SK-N-SH (cell line): ENCODE data around the gene GNA15. TPM values are rescaled to one million over a fixed set of nuclear protein-coding genes. Genes with fewer than 3 reads are reported as not detected.

ENCODE experiments used
- CTCF ChIA-PET: fragments of 300-600, 350-600 bp; formaldehyde crosslinking; extraction: SDS; loops from one replicate; lab custom pipeline; 2021; lab: Yijun Ruan, JAX
- POLR2A ChIA-PET: fragments of 350-600 bp; sonication (Branson Sonifier 250); formaldehyde crosslinking; extraction: SDS; loops from one replicate; lab custom pipeline; 2020; ENCODE audit warnings: antibody characterized with exemption, inconsistent platforms; lab: Yijun Ruan, JAX
- DNase-seq: peaks from one replicate; pipeline ENCODE4 v3.0.0; 2012
- H2AFZ ChIP-seq: fragments of 200-600 bp; sonication (generic); 2 replicates; pipeline ENCODE4 v1.8.1; 2016; ENCODE audit warnings: antibody characterized with exemption, mild to moderate bottlenecking, low read depth
- H3F3A ChIP-seq: fragments of 200-600 bp; sonication (generic); replicated peaks from 2 replicates; pipeline ENCODE3; 2016; ENCODE audit warnings: antibody characterized with exemption, mild to moderate bottlenecking; ENCODE audit not compliant: insufficient read depth
- H3K27ac ChIP-seq, 2 experiments: fragments of 200-500 bp in 1 of 2; fragments of 200-600 bp in 1 of 2; sonication (Bioruptor generic) in 1 of 2; sonication (generic), shearing (Covaris generic) in 1 of 2; 2 replicates each; pipeline versions ENCODE4 v1.5.1 to v1.6.1; 2014 to 2016; ENCODE audit warnings: low read depth in 2 of 2, inconsistent platforms in 1 of 2, low read length in 1 of 2, mild to moderate bottlenecking in 1 of 2, mixed read lengths in 1 of 2
- H3K27me3 ChIP-seq: fragments of 200-600 bp; sonication (generic), shearing (Covaris generic); 2 replicates; pipeline ENCODE4 v1.6.1; 2016; ENCODE audit warnings: mixed run types; ENCODE audit not compliant: insufficient read depth
- H3K36me3 ChIP-seq, 2 experiments: fragments of 200-500 bp in 1 of 2; fragments of 200-600 bp in 1 of 2; sonication (Bioruptor generic) in 1 of 2; sonication (generic) in 1 of 2; replicated peaks in 1 of 2; 2 replicates each; pipeline versions ENCODE3 to v1.5.1; 2014 to 2016; ENCODE audit warnings: low read length in 1 of 2, mild to moderate bottlenecking in 1 of 2; ENCODE audit not compliant: insufficient read depth in 2 of 2, control insufficient read depth in 1 of 2
- H3K4me1 ChIP-seq, 2 experiments: fragments of 200-500 bp in 1 of 2; fragments of 200-600 bp in 1 of 2; sonication (Bioruptor generic) in 1 of 2; sonication (generic), shearing (Covaris generic) in 1 of 2; 2 replicates each; pipeline versions ENCODE4 v1.5.1 to v1.6.1; 2014 to 2016; ENCODE audit warnings: low read depth in 1 of 2, low read length in 1 of 2, mixed run types in 1 of 2; ENCODE audit not compliant: insufficient read depth in 2 of 2, control insufficient read depth in 1 of 2
- H3K4me2 ChIP-seq: fragments of 200-600 bp; sonication (generic), shearing (Covaris generic); 2 replicates; pipeline ENCODE4 v1.6.1; 2017; ENCODE audit warnings: mixed run types
- H3K4me3 ChIP-seq, 2 experiments: fragments of 200-500 bp in 1 of 2; fragments of 200-600 bp in 1 of 2; sonication (Bioruptor generic) in 1 of 2; sonication (generic), shearing (Covaris generic) in 1 of 2; 2 replicates each; pipeline versions ENCODE4 v1.5.1 to v1.8.1; 2014 to 2016; ENCODE audit warnings: low read depth in 2 of 2, inconsistent platforms in 1 of 2, low read length in 1 of 2, mild to moderate bottlenecking in 1 of 2, mixed read lengths in 1 of 2, moderate library complexity in 1 of 2
- H3K79me2 ChIP-seq: fragments of 200-600 bp; sonication (generic); 2 replicates; pipeline ENCODE4 v1.8.1; 2017; ENCODE audit warnings: mild to moderate bottlenecking; ENCODE audit not compliant: insufficient read depth
- H3K9ac ChIP-seq: fragments of 200-600 bp; sonication (generic); 2 replicates; pipeline ENCODE4 v1.6.1; 2017; ENCODE audit warnings: mixed run types
- H3K9me2 ChIP-seq: fragments of 200-600 bp; sonication (generic); 2 replicates; pipeline ENCODE4 v1.6.1; 2017; ENCODE audit warnings: mixed run types
- H3K9me3 ChIP-seq: fragments of 200-600 bp; sonication (generic); 2 replicates; pipeline ENCODE4 v1.6.1; 2017; ENCODE audit warnings: mixed run types, mild to moderate bottlenecking, moderate library complexity
- H4K20me1 ChIP-seq: fragments of 200-600 bp; sonication (generic); 2 replicates; pipeline ENCODE4 v1.6.1; 2017; ENCODE audit warnings: mild to moderate bottlenecking, mixed run types; ENCODE audit not compliant: insufficient read depth
- CHD2 ChIP-seq: fragments of 150-350 bp; IDR thresholded peaks from 2 replicates; pipeline ENCODE4 v1.6.1; 2018; ENCODE audit warnings: low read length; ENCODE audit not compliant: partially characterized antibody
- FOSL2 ChIP-seq: IDR thresholded peaks from 2 replicates; pipeline ENCODE4 v1.4.0; 2012; ENCODE audit warnings: low read depth, mild to moderate bottlenecking, moderate library complexity, borderline replicate concordance
- FOXM1 ChIP-seq: IDR thresholded peaks from 2 replicates; pipeline ENCODE4 v1.4.0; 2012; ENCODE audit warnings: low read depth, mild to moderate bottlenecking
- GABPA ChIP-seq: IDR thresholded peaks from 2 replicates; pipeline ENCODE4 v1.4.0; 2012; ENCODE audit warnings: low read depth, mild to moderate bottlenecking
- GATA2 ChIP-seq: sonication (generic); formaldehyde crosslinking; IDR thresholded peaks from 2 replicates; pipeline ENCODE4 v1.5.0; 2020; ENCODE audit warnings: mild to moderate bottlenecking, missing genetic modification reagents
- JUND ChIP-seq: IDR thresholded peaks from 2 replicates; pipeline ENCODE4 v1.4.0; 2012
- MXI1 ChIP-seq: IDR thresholded peaks from 2 replicates; pipeline ENCODE4 v1.6.1; 2012; ENCODE audit warnings: mild to moderate bottlenecking, low read depth, low read length, improper control_type of control experiment
- NRF1 ChIP-seq: IDR thresholded peaks from 2 replicates; pipeline ENCODE4 v1.6.1; 2012; ENCODE audit warnings: low read depth, mild to moderate bottlenecking, low read length
- RCOR1 ChIP-seq: fragments of 150-350 bp; IDR thresholded peaks from 2 replicates; pipeline ENCODE4 v1.6.1; 2017; ENCODE audit warnings: antibody characterized with exemption, low read length
- TCF12 ChIP-seq: IDR thresholded peaks from 2 replicates; pipeline ENCODE4 v1.4.0; 2012
- WGBS: methylation state at CpG from one replicate; pipeline ENCODE4 v1.1.6; 2017; ENCODE audit warnings: low lambda C conversion rate; 5-methylcytosine and 5-hydroxymethylcytosine counted together
- polyA plus RNA-seq, 3 experiments: library from polyadenylated mRNA; depleted of rRNA; stranded (reverse); fragments of >200 nt; gene quantifications; 2 replicates each; pipeline ENCODE4 v1.2.3, GENCODE V29; 2012
- TF ChIP-seq, protein P1 (sequence below): IDR thresholded peaks from 2 replicates; pipeline ENCODE4; 2012
- TF ChIP-seq, protein P2 (sequence below): fragments of 150-350 bp; IDR thresholded peaks from 2 replicates; pipeline ENCODE4 v1.6.1; 2017; ENCODE audit warnings: antibody characterized with exemption, low read length, low read depth, borderline replicate concordance
- TF ChIP-seq, protein P3 (sequence below): IDR thresholded peaks from 2 replicates; pipeline ENCODE4 v1.4.0; 2012; ENCODE audit warnings: low read depth

GNA15 gene
- polyA plus RNA-seq, 1 of the 3 experiments (the other 2 are of a cell fraction), result 0.05 TPM

DNA sequence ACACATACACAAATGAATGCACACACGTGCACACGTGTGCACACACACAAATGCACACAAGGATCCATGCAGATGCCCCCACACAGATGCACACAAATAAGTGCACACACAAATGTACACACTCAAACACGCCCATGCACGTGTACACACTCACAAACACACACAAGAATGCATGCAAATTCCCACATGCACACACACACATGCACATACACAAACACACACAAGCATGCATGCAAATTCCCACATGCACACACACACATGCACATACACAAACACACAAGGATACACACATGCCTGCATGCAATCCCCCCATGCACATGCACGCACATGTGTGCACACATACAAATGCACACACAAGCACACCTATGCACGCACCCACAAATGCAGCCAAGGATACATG lies 13.3 kb downstream of the GNA15 start (continued):
- TF ChIP-seq, protein P1, sequence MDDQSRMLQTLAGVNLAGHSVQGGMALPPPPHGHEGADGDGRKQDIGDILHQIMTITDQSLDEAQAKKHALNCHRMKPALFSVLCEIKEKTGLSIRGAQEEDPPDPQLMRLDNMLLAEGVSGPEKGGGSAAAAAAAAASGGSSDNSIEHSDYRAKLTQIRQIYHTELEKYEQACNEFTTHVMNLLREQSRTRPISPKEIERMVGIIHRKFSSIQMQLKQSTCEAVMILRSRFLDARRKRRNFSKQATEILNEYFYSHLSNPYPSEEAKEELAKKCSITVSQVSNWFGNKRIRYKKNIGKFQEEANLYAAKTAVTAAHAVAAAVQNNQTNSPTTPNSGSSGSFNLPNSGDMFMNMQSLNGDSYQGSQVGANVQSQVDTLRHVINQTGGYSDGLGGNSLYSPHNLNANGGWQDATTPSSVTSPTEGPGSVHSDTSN, result no peak
- no peak for TF ChIP-seq TCF12
- TF ChIP-seq CHD2, result no peak
- TF ChIP-seq FOSL2, result no peak
- no peak for TF ChIP-seq MXI1
- TF ChIP-seq RCOR1, result no peak
- TF ChIP-seq GATA2 (CRISPR knock-in tag), result no peak
- TF ChIP-seq GABPA, result no peak
- TF ChIP-seq, protein P2, sequence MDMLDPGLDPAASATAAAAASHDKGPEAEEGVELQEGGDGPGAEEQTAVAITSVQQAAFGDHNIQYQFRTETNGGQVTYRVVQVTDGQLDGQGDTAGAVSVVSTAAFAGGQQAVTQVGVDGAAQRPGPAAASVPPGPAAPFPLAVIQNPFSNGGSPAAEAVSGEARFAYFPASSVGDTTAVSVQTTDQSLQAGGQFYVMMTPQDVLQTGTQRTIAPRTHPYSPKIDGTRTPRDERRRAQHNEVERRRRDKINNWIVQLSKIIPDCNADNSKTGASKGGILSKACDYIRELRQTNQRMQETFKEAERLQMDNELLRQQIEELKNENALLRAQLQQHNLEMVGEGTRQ, result no peak
- no peak for TF ChIP-seq FOXM1
- no peak for TF ChIP-seq NRF1
- TF ChIP-seq, all 33 proteins: peak for 0

DNA sequence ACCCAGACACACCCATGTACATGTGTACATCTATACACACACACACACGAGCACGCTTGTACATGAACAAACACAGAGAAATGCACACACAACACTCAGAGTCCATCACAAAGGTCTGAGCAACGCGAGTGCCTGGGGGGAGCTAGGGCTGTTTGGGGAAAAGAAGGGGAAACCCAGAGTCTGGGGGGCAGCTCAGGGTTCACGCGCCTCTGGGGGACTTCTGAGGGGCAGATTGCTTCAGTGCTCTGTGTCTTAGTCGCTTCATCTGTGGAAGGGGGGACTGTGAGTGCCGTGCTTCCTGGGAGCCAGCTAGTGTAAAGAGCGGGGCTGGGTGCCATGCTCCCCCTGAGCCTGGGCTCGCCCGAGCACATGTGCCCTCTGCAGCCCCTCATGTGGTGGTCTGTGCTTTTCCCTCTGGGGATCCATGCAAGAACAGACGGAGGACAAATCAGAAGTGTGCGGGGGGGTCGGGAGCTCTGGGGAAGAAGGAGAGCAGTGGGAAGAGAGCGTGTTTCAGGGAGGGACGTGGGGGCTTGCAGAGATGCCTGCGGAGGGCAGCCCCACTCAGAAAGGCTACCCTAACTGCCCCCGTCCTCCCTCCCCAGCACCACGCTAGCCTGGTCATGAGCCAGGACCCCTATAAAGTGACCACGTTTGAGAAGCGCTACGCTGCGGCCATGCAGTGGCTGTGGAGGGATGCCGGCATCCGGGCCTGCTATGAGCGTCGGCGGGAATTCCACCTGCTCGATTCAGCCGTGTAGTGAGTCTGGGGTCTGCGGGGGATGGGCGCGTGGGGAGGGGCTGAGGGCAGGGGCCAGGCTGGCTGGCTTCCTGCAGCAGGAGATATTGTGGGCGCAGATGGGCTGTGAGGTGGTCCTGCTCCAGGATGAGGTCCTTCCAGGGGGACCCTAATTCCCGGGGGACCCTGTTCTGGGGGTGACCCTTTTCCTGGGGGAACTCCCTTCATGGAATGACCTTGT lies 14.0 kb downstream of the GNA15 start:
- whole genome bisulfite sequencing, result 70% methylated on average over 19 of the region's 35 CpGs
- Histone ChIP-seq H4K20me1 (no peaks in the 10 kb centered on the region), H3K9me2 (no peaks in the 10 kb centered on the region), H3K4me3 (no peak overlapping the region), H2AFZ (no peak overlapping the region), H3K27ac (no peak overlapping the region)
- TF ChIP-seq JUND (no peak), TCF12 (no peak)
- TF ChIP-seq, protein P3, sequence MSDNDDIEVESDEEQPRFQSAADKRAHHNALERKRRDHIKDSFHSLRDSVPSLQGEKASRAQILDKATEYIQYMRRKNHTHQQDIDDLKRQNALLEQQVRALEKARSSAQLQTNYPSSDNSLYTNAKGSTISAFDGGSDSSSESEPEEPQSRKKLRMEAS, result no peak
- TF ChIP-seq, all 33 proteins: peak for 0
- H3K9me3 ChIP-seq, result no peaks in the 10 kb centered on the region
- H3K27me3 ChIP-seq, result no peaks in the 10 kb centered on the region
- no peak overlapping the region for H3K9ac ChIP-seq
- no peak overlapping the region for H3K4me2 ChIP-seq
- no peak for DNase-seq
- no peaks in the 10 kb centered on the region for H3F3A ChIP-seq
- no peaks in the 10 kb centered on the region for H3K36me3 ChIP-seq
- ChIA-PET POLR2A (no interaction called here), CTCF (interaction anchor here (0.8 kb wide), 1 partner anchor 19 kb away, joined by 3 read pairs; no protein-coding TSS in a partner anchor)
- H3K79me2 ChIP-seq, result no peaks in the 10 kb centered on the region
- peaks cover 0 to 2% of the 10 kb centered on the region in 2 experiments; a peak in 2 of 4 replicates for H3K4me1 ChIP-seq
